Activated CD8-positive, alpha-beta memory T cell treated with anti-CD3 and anti-CD28 coated beads, Interleukin-2, amount 50 U/mL, for 24 hours (primary cell): ENCODE results near the gene PRKD1.

ENCODE experiments used
- DNase-seq: peaks from one replicate; pipeline ENCODE4 v3.0.0-alpha.2; 2020; ENCODE audit errors: extremely low read depth

Gene PRKD1

DNA sequence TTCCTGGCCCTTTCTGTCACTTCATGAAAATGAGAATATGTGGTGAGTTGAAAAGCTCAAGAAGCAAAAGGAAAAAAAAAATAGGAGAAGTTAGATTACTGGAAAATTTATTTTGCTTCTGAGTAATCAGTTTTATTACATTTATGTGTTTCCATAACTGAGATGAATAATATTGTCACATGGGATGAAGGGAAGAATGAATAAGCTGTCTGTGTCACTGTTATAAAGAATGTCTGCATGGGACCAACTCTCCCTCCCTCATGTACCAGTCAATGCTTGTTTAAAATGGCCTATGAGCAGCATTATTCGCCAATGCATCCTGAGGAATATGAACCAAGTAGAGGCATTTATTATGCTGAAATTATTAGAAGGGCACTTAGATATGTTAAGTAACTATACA lies 246.3 kb downstream of the PRKD1 start:
- no peak for DNase-seq

DNA sequence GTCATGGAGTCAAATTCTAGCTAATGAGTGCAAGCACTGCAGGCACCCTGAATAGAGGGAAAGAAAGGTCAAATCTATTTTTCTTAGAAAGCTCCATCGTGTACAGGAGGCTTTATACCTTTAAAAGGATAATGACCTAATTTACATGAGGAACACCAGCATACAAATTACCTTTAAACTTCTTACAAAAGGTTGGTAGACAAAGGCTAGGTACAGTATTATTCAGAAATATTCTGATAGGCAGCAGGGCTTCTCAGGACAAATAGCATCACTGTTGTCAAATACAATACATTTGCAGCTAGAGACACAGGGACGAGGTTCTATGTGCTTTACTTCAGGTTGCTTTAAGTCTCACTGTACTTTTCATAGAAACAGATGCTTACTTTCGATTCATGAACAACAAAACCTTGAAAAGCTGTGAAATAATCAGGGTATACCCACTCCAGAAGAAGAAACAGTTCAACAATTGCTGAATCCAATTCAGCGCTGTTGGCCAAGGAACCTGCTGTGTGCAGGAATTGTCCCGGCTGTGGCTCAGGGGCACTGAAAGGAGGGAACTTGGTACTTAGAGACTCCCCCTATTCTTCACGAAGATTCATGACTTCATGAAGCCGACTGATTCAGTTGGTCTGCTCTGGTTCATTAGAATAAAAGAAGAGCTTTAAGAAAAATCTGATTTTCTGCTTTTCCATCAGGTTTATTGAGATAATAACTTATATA lies 252.9 kb downstream of the PRKD1 start:
- DNase-seq: no peak

- DNase-seq: no peak
Measured at GRCh38 chr14:29672831-29673230, 254.8 kb downstream of the PRKD1 start.

- no peak for DNase-seq
Measured at GRCh38 chr14:29671034-29671433, 256.6 kb downstream of the PRKD1 start.

DNA sequence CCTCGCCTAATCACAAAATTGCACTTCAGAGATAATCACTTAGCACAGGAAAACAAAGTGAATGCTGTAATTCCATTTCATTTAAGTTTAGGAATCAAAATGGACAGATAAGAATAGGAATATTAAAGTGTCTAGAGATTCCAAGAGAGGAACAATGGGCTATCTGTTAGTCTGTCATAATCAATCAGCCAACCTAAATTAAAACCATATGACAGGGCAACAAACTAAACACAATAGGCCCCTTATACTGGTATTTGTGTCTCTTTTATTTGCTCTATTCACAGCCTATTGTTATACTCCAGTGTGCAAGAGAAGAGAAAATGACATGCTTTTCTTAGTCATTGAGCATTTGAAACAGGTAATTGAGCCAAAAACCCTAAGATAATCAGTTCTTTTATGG lies 259.4 kb downstream of the PRKD1 start:
- no peak for DNase-seq

- DNase-seq: no peak
Measured at GRCh38 chr14:29664515-29664914, 263.1 kb downstream of the PRKD1 start.

DNA sequence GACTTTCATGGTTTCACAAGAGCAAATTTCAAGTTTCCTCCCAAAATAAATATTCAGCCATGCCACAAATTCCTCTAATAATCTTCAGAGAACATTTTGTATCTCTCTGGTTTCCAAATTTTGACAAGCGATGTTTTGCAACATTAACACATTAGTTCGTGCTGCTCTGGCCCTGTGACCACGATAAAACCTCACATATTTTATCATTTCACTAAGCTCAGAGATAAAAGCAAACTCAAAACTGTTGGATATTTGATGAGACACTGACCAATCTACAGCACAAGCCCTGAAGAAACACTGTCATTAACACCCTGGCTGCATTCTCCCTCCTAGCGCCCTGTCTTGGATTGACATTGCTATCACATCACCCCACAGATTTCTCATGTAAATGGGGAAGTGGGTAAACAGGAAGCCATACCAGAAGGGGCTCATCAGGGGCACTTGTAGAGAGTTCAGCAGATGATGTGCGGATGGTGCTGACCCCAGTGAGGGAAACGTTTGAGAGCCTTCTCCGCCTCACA lies 264.3 kb downstream of the PRKD1 start:
- DNase-seq: no peak

- no peak for DNase-seq
Measured at GRCh38 chr14:29654901-29655550, 272.6 kb downstream of the PRKD1 start.

- no peak for DNase-seq
Measured at GRCh38 chr14:29653303-29653702, 274.3 kb downstream of the PRKD1 start.

DNA sequence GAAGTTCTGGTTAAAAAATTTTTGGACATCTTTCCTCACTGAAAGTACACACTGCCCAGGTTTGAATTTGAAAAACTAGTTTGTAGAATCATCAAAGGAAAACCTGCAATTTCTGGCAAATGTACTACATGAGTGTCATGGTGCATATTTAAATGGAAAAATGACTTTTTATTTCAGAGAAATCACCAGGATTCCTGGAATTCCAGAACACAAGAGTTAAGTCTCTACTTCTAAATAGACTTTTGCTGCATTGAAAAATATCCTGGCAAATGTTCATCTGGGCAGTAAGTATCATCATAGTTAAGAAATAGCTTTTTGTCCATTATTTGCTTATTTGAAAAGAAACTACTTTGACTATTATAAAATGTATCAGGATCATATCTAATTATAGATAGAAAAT lies 275.1 kb downstream of the PRKD1 start:
- no peak for DNase-seq

DNA sequence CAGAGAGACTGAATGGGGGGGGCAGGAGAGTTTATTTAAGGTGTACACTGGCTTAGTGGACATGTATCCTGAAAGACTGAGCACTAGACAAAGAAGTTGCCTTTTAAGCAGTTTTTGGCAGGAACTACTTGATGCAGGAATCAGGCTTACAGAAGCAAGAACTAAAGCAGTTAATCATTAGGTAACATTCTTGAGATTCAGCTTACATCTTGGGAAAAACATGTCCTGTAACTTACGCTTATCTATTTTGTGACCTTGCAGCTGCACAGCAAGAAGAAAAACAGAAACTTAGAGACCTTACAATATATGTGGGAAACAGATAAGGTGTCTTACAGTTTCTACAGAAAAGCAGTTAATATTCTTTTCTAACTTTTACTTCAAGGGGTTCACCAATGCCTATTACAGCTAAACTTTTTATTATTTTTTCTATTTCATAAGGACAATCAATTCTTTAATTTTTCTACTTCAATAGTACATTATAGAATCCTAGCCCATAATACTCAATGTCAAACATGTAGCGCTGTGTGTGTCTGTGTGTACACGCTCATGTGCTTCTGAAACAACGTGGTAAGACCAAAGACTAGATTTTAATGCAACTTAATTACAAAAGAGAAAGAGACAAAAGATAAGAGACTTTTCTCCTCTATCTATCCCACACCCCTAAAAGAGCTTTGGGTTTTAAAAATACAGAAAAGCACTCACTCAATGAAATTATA lies 276.9 kb downstream of the PRKD1 start:
- DNase-seq: no peak

DNA sequence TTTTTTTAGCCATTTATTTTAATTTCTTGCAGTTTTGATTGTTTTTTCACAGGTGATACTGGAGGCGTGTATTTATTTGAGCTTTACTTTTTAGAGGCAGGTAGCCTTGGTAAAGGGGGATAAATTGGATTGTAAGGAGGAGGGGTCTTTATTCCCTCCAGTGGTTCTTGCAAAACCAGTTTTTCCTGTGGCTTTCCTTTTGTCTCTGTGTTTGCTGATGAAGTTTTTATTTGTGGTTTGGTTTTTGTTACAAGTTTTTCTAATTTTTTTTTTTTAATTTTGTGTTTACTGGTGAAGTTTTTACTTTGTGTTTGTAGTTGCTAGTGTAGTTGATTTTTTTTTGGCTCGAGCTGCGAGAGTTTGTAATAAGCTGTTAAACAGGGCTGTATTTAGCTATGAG lies 278.5 kb downstream of the PRKD1 start:
- no peak for DNase-seq

GRCh38 chr14:29648045-29648444 lies 279.6 kb downstream of the PRKD1 start:
- no peak for DNase-seq

DNA sequence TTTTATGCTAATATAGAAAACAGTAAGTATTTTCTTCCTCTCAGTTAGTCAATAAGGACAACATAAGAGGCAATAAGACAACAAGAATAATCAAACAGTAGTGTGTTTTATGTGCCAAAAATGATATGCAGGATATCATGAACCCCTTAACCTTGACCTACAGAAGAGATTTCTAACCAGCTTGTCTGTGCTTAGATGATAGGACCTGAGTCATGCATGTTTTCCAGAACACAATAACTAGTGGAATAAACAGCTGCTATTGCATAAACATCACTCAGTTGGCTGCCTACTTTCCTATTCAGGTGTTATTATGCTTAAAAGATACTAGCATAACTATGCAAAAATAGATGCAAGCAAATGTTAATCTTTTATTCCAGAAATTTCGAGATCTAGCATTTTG lies 282.5 kb downstream of the PRKD1 start:
- DNase-seq: no peak

DNA sequence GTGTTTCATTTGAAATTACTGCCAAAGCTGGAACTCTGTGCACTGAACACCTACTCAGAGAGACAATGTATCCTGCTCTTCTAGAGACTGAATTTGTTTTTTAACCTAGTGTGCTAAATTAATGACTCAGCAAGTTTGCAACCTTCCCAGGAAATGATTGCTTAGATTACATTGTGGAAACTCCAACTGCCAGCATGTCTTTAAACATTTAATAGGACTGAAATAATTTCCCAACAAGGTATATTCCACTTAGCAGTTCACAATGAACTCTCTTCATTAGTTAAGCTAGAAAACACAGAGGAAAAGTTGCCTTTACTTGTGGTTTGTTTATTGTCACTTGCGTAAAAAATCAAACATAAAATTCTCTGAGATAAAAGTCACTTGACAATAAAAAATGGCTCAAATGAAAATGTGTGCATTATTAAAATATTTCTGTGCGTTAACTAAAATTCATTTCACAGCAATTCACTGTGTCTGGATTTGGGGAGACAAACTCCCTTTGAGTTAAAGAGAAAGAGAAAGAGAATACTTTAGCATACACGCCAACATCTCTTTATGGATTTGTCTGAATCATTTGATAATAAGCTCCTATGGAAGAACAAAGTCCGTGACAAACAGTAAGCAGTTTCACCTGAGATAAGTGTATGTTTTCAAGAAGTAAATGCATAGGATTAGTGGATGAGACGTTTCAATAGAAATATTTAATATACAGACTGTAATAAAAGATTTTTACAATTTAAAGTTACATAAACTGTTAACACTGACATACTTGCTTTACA lies 284.0 kb downstream of the PRKD1 start:
- DNase-seq: no peak

DNA sequence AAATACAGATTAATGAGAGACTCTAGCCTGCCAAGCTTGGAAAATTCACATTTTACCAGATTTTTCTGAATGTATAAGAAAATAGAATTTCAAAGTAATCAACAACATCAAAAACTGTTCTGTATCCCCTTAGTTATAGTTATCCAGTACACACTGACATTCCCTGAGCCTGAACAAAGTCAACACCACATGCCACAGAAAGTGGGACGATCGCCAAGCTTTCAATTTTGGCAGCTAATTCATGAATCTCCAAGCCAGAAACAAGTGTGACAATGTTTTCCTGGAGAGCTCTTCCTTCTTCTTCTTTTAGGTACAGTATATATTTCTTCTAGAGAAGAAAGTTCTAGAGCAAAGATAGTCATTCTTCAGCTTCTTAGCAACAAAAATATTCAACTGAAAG lies 290.2 kb downstream of the PRKD1 start:
- no peak for DNase-seq

GRCh38 chr14:29636870-29637269 lies 290.8 kb downstream of the PRKD1 start:
- no peak for DNase-seq

DNA sequence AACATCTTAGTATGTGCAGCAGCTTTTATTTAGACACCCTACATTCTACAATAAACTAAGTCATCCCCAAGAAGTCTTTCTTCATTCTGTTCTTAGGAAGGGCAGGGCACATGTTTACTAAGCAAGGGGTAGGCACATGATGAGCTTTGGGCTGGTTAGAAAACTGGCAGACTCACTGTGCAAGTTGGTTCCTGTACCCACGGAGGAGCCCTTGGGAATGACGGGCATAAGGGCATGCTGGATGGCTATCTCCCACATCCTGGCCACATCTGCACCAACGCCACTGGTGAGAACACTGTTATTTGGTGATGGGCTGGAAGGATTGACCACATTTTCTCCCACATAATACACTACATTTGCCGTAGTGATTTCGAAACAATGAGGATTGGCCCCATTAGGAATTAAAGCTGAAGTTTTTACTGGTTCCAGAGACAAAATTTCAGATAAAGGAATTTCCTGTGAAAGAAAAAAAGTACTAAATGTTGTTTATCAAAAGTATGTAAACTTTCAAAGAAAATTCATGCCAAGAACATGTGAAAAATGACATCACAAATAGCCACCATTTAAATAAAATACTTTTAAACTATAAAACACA lies 297.0 kb downstream of the PRKD1 start:
- no peak for DNase-seq

- no peak for DNase-seq
Measured at GRCh38 chr14:29629839-29630238, 297.8 kb downstream of the PRKD1 start.

- no peak for DNase-seq
Measured at GRCh38 chr14:29627137-29627536, 300.5 kb downstream of the PRKD1 start.

- DNase-seq: no peak
Measured at GRCh38 chr14:29618323-29619067, 309.2 kb downstream of the PRKD1 start.
